PC-9 (cell line): ENCODE data around the gene CDC42EP2.

Experiments used
- CTCF ChIP-seq: fragments of 200-600 bp; sonication (generic); conservative IDR thresholded peaks from 2 replicates; pipeline ENCODE4 v1.6.1; 2017; ENCODE audit warnings: mixed run types, antibody characterized with exemption, mild to moderate bottlenecking, moderate library complexity
- EZH2 ChIP-seq: fragments of 200-600 bp; sonication (generic); IDR thresholded peaks from 2 replicates; pipeline ENCODE4 v1.8.0; 2017; ENCODE audit warnings: antibody characterized with exemption, low read depth

- TF ChIP-seq CTCF (no peak), EZH2 (no peak)
Observed at GRCh38 chr11:65297026-65297672, 17.5 kb upstream of the CDC42EP2 start.
